ENCODE measurements around the gene TMEM80. TPM values are rescaled to one million over a fixed set of nuclear protein-coding genes. Genes with fewer than 3 reads are reported as not detected.

Gene TMEM80
- total RNA-seq, 1 experiment from 2014 or later, result 29.9 TPM

DNA sequence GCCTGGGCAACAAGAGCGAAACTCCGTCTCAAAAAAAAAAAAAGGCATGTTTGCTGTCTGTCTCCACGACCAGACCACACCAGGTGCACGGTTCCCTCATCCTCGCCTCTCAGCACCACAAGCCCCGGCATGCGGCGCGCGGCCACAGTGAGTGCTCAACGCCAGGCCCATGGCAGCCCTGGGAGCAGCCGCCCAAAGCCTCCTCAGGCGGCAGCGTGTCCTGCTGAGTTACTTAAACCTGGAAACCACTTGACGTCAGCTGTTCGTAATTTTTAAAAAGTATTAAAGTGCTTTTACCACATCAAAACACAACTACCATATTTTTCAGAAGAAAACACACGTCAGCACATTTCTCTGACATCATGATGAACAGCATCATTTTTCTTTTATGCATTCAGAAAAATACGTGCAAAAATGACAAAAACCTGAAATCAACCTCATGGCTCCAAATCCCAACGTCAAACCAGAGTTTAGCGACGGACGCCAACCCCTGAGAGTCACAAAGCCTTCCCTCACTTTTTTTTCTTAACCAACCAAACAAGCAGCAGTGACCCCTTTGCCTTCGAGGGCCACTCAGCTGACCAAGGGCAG is 2.7 kb upstream of the TMEM80 start:
- CTCF ChIA-PET, result no interaction called here
- intact Hi-C loops (cut with micrococcal nuclease; ENCODE audit: unreplicated experiment), result no loop called here
- TF ChIP-seq, protein P1, sequence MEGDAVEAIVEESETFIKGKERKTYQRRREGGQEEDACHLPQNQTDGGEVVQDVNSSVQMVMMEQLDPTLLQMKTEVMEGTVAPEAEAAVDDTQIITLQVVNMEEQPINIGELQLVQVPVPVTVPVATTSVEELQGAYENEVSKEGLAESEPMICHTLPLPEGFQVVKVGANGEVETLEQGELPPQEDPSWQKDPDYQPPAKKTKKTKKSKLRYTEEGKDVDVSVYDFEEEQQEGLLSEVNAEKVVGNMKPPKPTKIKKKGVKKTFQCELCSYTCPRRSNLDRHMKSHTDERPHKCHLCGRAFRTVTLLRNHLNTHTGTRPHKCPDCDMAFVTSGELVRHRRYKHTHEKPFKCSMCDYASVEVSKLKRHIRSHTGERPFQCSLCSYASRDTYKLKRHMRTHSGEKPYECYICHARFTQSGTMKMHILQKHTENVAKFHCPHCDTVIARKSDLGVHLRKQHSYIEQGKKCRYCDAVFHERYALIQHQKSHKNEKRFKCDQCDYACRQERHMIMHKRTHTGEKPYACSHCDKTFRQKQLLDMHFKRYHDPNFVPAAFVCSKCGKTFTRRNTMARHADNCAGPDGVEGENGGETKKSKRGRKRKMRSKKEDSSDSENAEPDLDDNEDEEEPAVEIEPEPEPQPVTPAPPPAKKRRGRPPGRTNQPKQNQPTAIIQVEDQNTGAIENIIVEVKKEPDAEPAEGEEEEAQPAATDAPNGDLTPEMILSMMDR (IDR thresholded peaks at IDR 0.05; ENCODE audit: unreplicated experiment), result no peak
- H3K4me3 Mint-ChIP-seq (ENCODE audit: low read depth, unreplicated experiment), result peak overlapping the region; percentile 77
- H3K9me3 Mint-ChIP-seq (ENCODE audit: low read depth, unreplicated experiment), result no peaks in the 10 kb centered on the region
- peaks cover 12% of the 10 kb centered on the region for H3K4me1 Mint-ChIP-seq (ENCODE audit: low read depth, unreplicated experiment)
- peaks cover 64% of the 10 kb centered on the region for H3K36me3 Mint-ChIP-seq (ENCODE audit: insufficient read depth, unreplicated experiment)
- no peaks in the 10 kb centered on the region for H3K27me3 Mint-ChIP-seq (ENCODE audit: unreplicated experiment)
- BruUV-seq (replicated peaks), result TSS peak; percentile 39
- no peak for DNase-seq
- H3K27ac Mint-ChIP-seq (ENCODE audit: unreplicated experiment), result peak overlapping the region; percentile 93

DNA sequence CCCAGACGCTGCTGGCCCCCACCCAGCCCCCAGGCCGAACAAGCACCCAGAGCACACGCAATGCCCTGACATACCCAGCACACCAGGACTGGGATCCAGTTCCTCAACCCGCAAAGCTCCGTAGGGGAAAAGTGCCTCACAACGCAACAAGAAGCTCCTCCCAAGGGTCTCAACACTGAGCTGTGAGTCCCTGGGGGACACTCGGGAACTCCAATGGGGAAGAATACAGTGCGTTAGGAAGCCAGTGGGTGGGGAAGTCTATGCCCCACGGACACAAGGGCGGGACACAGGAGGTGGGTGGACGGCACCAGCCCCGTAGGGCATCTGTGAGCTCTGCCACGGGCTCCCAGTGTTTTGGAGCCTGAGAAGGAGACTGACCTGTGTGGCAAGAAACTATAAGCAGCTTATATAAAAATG is 2.2 kb upstream of the TMEM80 start:
- intact Hi-C loops (cut with micrococcal nuclease; ENCODE audit: unreplicated experiment), result no loop called here
- peak overlapping the region; percentile 77 for H3K4me3 Mint-ChIP-seq (ENCODE audit: low read depth, unreplicated experiment)
- no peaks in the 10 kb centered on the region for H3K9me3 Mint-ChIP-seq (ENCODE audit: low read depth, unreplicated experiment)
- H3K36me3 Mint-ChIP-seq (ENCODE audit: insufficient read depth, unreplicated experiment), result peaks cover 69% of the 10 kb centered on the region
- H3K27ac Mint-ChIP-seq (ENCODE audit: unreplicated experiment), result peak overlapping the region; percentile 93
- H3K4me1 Mint-ChIP-seq (ENCODE audit: low read depth, unreplicated experiment), result peaks cover 12% of the 10 kb centered on the region
- BruUV-seq (replicated peaks), result no TSS peak
- no peaks in the 10 kb centered on the region for H3K27me3 Mint-ChIP-seq (ENCODE audit: unreplicated experiment)
- DNase-seq, result no peak
- TF ChIP-seq, protein P1 (IDR thresholded peaks at IDR 0.05; ENCODE audit: unreplicated experiment), result no peak
- CTCF ChIA-PET, result no interaction called here

DNA sequence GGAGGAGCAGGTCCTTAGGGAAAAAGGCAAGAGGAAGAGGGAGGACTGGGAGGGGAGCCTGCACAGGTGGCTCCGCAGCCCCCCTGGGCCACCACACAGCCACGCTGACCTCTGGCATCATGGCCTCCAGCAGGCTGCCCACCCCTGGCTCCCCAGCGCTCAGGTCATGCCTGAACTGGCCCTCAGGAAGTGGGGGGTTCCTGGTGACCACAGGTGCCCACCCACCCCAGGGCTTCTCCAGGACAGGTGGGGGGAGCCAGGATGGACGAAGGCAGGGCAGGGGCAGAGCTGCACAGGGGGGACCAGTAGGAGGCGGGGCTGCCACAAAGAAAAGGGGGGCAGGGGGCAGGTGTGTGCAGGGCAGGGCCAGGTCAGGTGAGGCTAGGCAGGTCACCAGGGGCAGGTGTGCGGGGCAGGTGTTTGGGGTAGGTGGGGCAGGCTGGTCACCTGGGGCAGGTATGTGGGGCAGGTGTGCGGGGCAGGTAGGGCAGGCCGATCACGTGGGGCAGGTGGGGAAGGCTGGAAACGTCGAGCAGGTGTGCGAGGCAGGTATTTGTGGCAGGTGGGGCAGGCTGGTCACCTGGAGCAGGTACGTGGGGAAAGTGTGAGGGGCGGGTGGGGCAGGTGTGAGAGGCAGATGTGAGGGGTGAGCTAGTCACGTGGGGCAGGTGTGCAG is 1.6 kb upstream of the TMEM80 start:
- peaks cover 12% of the 10 kb centered on the region for H3K4me1 Mint-ChIP-seq (ENCODE audit: low read depth, unreplicated experiment)
- BruUV-seq (replicated peaks), result no TSS peak
- H3K9me3 Mint-ChIP-seq (ENCODE audit: low read depth, unreplicated experiment), result no peaks in the 10 kb centered on the region
- TF ChIP-seq, protein P1 (IDR thresholded peaks at IDR 0.05; ENCODE audit: unreplicated experiment), result no peak
- H3K4me3 Mint-ChIP-seq (ENCODE audit: low read depth, unreplicated experiment), result peak overlapping the region; percentile 77
- no peaks in the 10 kb centered on the region for H3K27me3 Mint-ChIP-seq (ENCODE audit: unreplicated experiment)
- H3K36me3 Mint-ChIP-seq (ENCODE audit: insufficient read depth, unreplicated experiment), result peaks cover 71% of the 10 kb centered on the region
- intact Hi-C loops (cut with micrococcal nuclease; ENCODE audit: unreplicated experiment), result no loop called here
- no peak for DNase-seq
- H3K27ac Mint-ChIP-seq (ENCODE audit: unreplicated experiment), result peak overlapping the region; percentile 93
- CTCF ChIA-PET, result interaction anchor here (1.8 kb wide), 1 partner anchor 19 kb away, joined by 5 read pairs; no protein-coding TSS in a partner anchor

DNA sequence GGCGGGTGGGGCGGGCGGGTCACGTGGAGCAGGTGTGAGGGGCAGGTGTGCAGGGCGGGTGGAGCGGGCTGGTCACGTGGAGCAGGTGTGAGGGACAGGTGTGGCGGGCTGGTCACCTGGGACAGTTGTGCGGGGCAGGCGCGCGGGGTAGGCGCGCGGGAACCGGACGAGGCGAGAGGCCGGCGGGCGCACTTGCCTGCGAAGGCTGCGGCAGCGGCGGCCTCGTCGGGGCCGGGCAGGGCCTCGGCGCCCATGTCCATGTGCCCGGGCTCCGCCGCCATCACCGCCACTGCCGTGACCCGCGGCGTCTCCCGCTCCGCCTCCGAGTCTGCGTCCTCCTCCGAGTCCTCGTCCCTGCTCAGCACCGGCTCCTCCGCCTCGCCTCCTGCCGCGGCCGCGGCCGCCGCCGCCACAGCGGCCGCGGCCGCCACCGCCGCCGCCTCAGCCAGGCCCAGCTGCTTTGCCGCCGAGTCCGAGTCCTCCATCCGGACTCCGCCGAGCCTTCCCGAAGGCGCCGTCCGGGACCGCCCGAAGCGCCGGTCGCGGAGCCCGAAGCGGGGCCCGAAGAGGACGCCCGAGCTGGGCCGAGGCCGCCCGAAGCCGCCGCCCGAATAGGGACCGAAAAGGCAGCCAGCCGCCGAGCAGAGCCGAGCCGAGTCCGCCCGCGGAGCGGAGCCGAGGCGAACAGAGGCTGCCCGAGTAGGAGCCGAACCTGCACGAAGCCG is 891 bp upstream of the TMEM80 start, which contains the start of gene DEAF1:
DEAF1 (minus strand) TSS at position 660 of the 725 bp plus-strand sequence; CDS start at position 485, 175 bp downstream.
- Mint-ChIP-seq H3K27ac (ENCODE audit: unreplicated experiment) (peak within 1 kb of the TSS; percentile 93), H3K4me1 (ENCODE audit: low read depth, unreplicated experiment) (peaks cover 12% of the 10 kb centered on the region), H3K9me3 (ENCODE audit: low read depth, unreplicated experiment) (no peaks in the 10 kb centered on the region), H3K36me3 (ENCODE audit: insufficient read depth, unreplicated experiment) (peaks cover 66% of the 10 kb centered on the region), H3K4me3 (ENCODE audit: low read depth, unreplicated experiment) (peak within 1 kb of the TSS; percentile 77), H3K27me3 (ENCODE audit: unreplicated experiment) (no peaks in the 10 kb centered on the region)
- TF ChIP-seq, protein P1 (IDR thresholded peaks at IDR 0.05; ENCODE audit: unreplicated experiment), result no peak
- peak; percentile 97 for DNase-seq
- BruUV-seq (replicated peaks), result no TSS peak
- CTCF ChIA-PET, result interaction anchor here (1.1 to 2.7 kb wide), 5 partner anchors 18 to 140 kb away, joined by 3 to 11 read pairs (median 5); no protein-coding TSS in a partner anchor
- intact Hi-C loops (cut with micrococcal nuclease; ENCODE audit: unreplicated experiment), result no loop called here
